NOMO-1 treated with dmso at 0.1 percent for 144 hours (cell line): Measurements from ENCODE around the gene SUMO1.

ENCODE experiments used
- DNase-seq: peaks from one replicate; lab custom pipeline; 2025; ENCODE audit not compliant: unreplicated experiment; lab: John Stamatoyannopoulos, UW

Gene SUMO1

GRCh38 chr2:202157211-202157990, 81.0 kb downstream of the SUMO1 start:
- no peak for DNase-seq
